Heart left ventricle (tissue), 16 donors: ENCODE data around the gene REV3L. TPM values are rescaled to one million over a fixed set of nuclear protein-coding genes. Genes with fewer than 3 reads are reported as not detected.

ENCODE experiments used
- ATAC-seq, 4 donors: fragments of 200-7000 bp; cut with Tn5 transposase; one replicate each; pipeline ENCODE4 v1.9.1; 2020 to 2022; ENCODE audit warnings: moderate library complexity in 4 of 4, mild to moderate bottlenecking in 3 of 4, moderate number of reproducible peaks in 1 of 4
- DNase-seq, 5 donors: peaks; one replicate each; pipeline ENCODE4 v3.0.0-alpha.2; 2020
- H3K27ac ChIP-seq, 12 donors: fragments of 200-600 bp; sonication (generic) in 4 of 12; one replicate each; pipeline versions ENCODE4 v1.5.0 to v1.8.0; 2016 to 2022; ENCODE audit warnings: mild to moderate bottlenecking in 2 of 12
- H3K27me3 ChIP-seq, 9 donors: fragments of 200-600 bp; sonication (generic) in 2 of 9; one replicate each; pipeline versions ENCODE4 v1.5.1 to v1.8.0; 2016 to 2022; ENCODE audit warnings: mild to moderate bottlenecking in 3 of 9
- H3K36me3 ChIP-seq, 9 donors: fragments of 200-600 bp; sonication (generic) in 2 of 9; one replicate each; pipeline versions ENCODE4 v1.5.0 to v1.8.0; 2018 to 2022; ENCODE audit warnings: mild to moderate bottlenecking in 2 of 9
- H3K4me1 ChIP-seq, 12 donors: fragments of 200-600 bp; sonication (generic) in 4 of 12; one replicate each; pipeline versions ENCODE4 v1.5.0 to v1.8.0; 2016 to 2022; ENCODE audit warnings: mild to moderate bottlenecking in 3 of 12
- H3K4me3 ChIP-seq, 12 donors: fragments of 200-600 bp; sonication (generic) in 4 of 12; one replicate each; pipeline versions ENCODE4 v1.5.0 to v1.8.0; 2017 to 2022; ENCODE audit warnings: mild to moderate bottlenecking in 9 of 12, moderate library complexity in 4 of 12
- H3K9me3 ChIP-seq, 12 donors: fragments of 200-600 bp; sonication (generic) in 4 of 12; one replicate each; pipeline versions ENCODE4 v1.5.0 to v1.8.0; 2016 to 2022; ENCODE audit warnings: mild to moderate bottlenecking in 1 of 12
- CTCF ChIP-seq, 12 donors: fragments of 200-600 bp; sonication (generic) in 4 of 12; IDR thresholded peaks; one replicate each; pipeline versions ENCODE4 v1.5.0 to v1.8.0; 2018 to 2022; ENCODE audit warnings: antibody characterized with exemption in 12 of 12, mild to moderate bottlenecking in 5 of 12
- POLR2A ChIP-seq, 2 donors: fragments of 450-650 bp; IDR thresholded peaks; one replicate each; pipeline ENCODE4 v1.6.1; 2017; ENCODE audit warnings: antibody characterized with exemption in 2 of 2, mild to moderate bottlenecking in 2 of 2, moderate library complexity in 2 of 2
- WGBS, 4 donors: extraction: QIAGEN DNeasy Blood & Tissue Kit in 2 of 4; methylation state at CpG; one replicate each; pipeline versions ENCODE4 v1.1.5 to v1.1.7; 2013 to 2018; 5-methylcytosine and 5-hydroxymethylcytosine counted together
- intact Hi-C, 10 donors: fragments of 100-400 bp; cut with DNase I; formaldehyde crosslinking; loops; one replicate each; pipeline versions ENCODE4 v1.11.1 to v1.14.2; 2022
- polyA plus RNA-seq, 2 donors: library from polyadenylated mRNA; stranded (reverse); fragments of 200-250 nt; gene quantifications; one replicate each; pipeline ENCODE4 v1.2.3, GENCODE V29; 2013
- total RNA-seq, 9 donors: library from RNA; depleted of rRNA in 2 of 9; stranded (reverse); fragments of >200 nt in 2 of 9; fragmentation: NEBNext Ultra II Directional in 3 of 9; extraction: Animal tissue kit (Norgen Biotek cat#: 25700) in 3 of 9; gene quantifications; one replicate each; pipeline versions ENCODE4 v1.1.0 to v1.2.4, GENCODE V29; 2016 to 2023
- donor health status: ischemic (EF 13 %, LVEDD 7.1; RV severe dilation, severe dysfunction).
- donor health status: healthy with polysubstance abuse.
- donor health status: DM: no; HTN: yes; CAD: no.
- donor health status: DM: no; HTN: no; CAD: no.
- donor health status: ischemic (EF 25% LVEDD 6.9; RV normal size, moderate dysfunction).
- donor health status: ischemic (EF 25% LVEDD 5.7; RV mildly dilated, moderate dysfunction).
- donor health status: healthy.
- donor health status: DM: yes; HTN: yes; CAD: no.
- donor health status: ischemic (EF 35%, LVEDD 5.7; RV mildly dilated, moderate dysfunction).
- donor health status: nonischemic (EF 11% LVEDD 7.7; RV severe dilation, severe dysfunction).
- donor health status: DM: yes; HTN: yes; CAD: no.
- donor health status: PGD.
- donor health status: ischemic (EF 29% LVEDD 5.4; RV normal size, mild dysfunction).
- donor health status: nonischemic (EF 23%, LVEDD 6.1; RV moderate dilation, normal function).

REV3L gene
- total and polyA plus RNA-seq, 11 donors: 6.1 to 20.0 (median 13.0) TPM

GRCh38 chr6:111482188-111482958 is 645 bp downstream of the REV3L start:
- no peaks in the 10 kb centered on the region for H3K9me3 ChIP-seq
- peak; percentile 52 to 79 (median 57) for DNase-seq
- TF ChIP-seq POLR2A (IDR thresholded peaks at IDR 0.05) (no peak), CTCF (IDR thresholded peaks at IDR 0.05) (no peak)
- no peaks in the 10 kb centered on the region for H3K27me3 ChIP-seq
- no peaks in the 10 kb centered on the region for H3K36me3 ChIP-seq
- 0 to 1% (median 0%) methylated on average over 17 to 88 of the region's 88 CpGs for whole genome bisulfite sequencing, 4 donors
- intact Hi-C loops: loop anchor here (2.0 to 10.0 kb wide), 13 partner anchors 50 to 225 kb away; partner anchors contain the start of gene TRAF3IP2 (in 5 of the 10)
- H3K4me3 ChIP-seq: peak overlapping the region; percentile 75 to 99 (median 92)
- H3K27ac ChIP-seq: peak overlapping the region; percentile 96 to 100 (median 99)
- peaks cover 0 to 65% (median 45%) of the 10 kb centered on the region in 12 donors for H3K4me1 ChIP-seq
- ATAC-seq: peak in 3 of 4 donors; percentile 16 to 23 (median 20)

- H3K27me3 ChIP-seq: no peaks in the 10 kb centered on the region
- ATAC-seq (no peak), DNase-seq (no peak)
- H3K4me1 ChIP-seq: peaks cover 0 to 64% (median 47%) of the 10 kb centered on the region in 12 donors
- 3 to 15% (median 6%) methylated on average over 4 to 8 of the region's 8 CpGs for WGBS, 4 donors
- H3K9me3 ChIP-seq: no peaks in the 10 kb centered on the region
- H3K27ac ChIP-seq: peak overlapping the region; percentile 96 to 100 (median 99)
- H3K36me3 ChIP-seq: no peaks in the 10 kb centered on the region
- intact Hi-C loops: loop anchor here (1.0 to 10.0 kb wide), 14 partner anchors 50 to 225 kb away; partner anchors contain the start of gene TRAF3IP2 (in 5 of the 10)
- H3K4me3 ChIP-seq: peak overlapping the region; percentile 75 to 99 (median 92)
- TF ChIP-seq POLR2A (IDR thresholded peaks at IDR 0.05) (no peak), CTCF (IDR thresholded peaks at IDR 0.05) (no peak)
Observed at GRCh38 chr6:111481836-111482187, 1.2 kb downstream of the REV3L start.

- Histone ChIP-seq H3K36me3 (no peaks in the 10 kb centered on the region), H3K4me1 (peaks cover 0 to 66% (median 47%) of the 10 kb centered on the region in 12 donors), H3K9me3 (no peaks in the 10 kb centered on the region), H3K27me3 (no peaks in the 10 kb centered on the region), H3K4me3 (peak overlapping the region; percentile 75 to 99 (median 92)), H3K27ac (peak overlapping the region; percentile 96 to 100 (median 99))
- ATAC-seq (no peak), DNase-seq (no peak)
- intact Hi-C loops: loop anchor here (1.0 to 10.0 kb wide), 12 partner anchors 51 to 224 kb away; partner anchors contain the start of gene TRAF3IP2 (in 2 of the 10)
- WGBS, 4 donors: 42 to 51% (median 45%) methylated on average over 6 of the region's 6 CpGs
- TF ChIP-seq POLR2A (IDR thresholded peaks at IDR 0.05) (no peak), CTCF (IDR thresholded peaks at IDR 0.05) (no peak)
Observed at GRCh38 chr6:111480988-111481822, 1.8 kb downstream of the REV3L start.
